ENCODE measurements around the gene BARD1.

The BARD1 gene

GRCh38 chr2:214808981-214809750 is at the start of gene BARD1:
Gene BARD1, minus strand, starts transcription at chr2:214809683. Its CDS starts 114 bp downstream, at chr2:214809569.
- Mint-ChIP-seq H3K9me3 (no peaks in the 10 kb centered on the region), H3K27me3 (peaks cover 5% of the 10 kb centered on the region), H3K4me1 (peaks cover 32% of the 10 kb centered on the region), H3K36me3 (ENCODE audit: insufficient read depth) (peaks cover 9% of the 10 kb centered on the region), H3K4me3 (peak within 1 kb of the TSS; percentile 95), H3K27ac (ENCODE audit: low read depth) (peak within 1 kb of the TSS; percentile 94)
- ATAC-seq (replicated peaks; ENCODE audit: extremely low read depth, poor library complexity, severe bottlenecking) (peak; percentile 44), DNase-seq (ENCODE audit: low spot score in 2 of 2) (peak; percentile 33 to 48)

GRCh38 chr2:214856137-214856536 is 46.7 kb upstream of the BARD1 start:
- DNase-seq (ENCODE audit: low spot score in 2 of 2), result no peak
- Mint-ChIP-seq H3K27me3 (no peaks in the 10 kb centered on the region), H3K9me3 (no peaks in the 10 kb centered on the region), H3K36me3 (ENCODE audit: insufficient read depth) (peaks cover 2% of the 10 kb centered on the region), H3K4me1 (no peaks in the 10 kb centered on the region), H3K4me3 (no peak overlapping the region), H3K27ac (ENCODE audit: low read depth) (no peak overlapping the region)
- ATAC-seq (replicated peaks; ENCODE audit: extremely low read depth, poor library complexity, severe bottlenecking), result no peak

GRCh38 chr2:214853906-214854305 is 44.4 kb upstream of the BARD1 start:
- no peaks in the 10 kb centered on the region for H3K9me3 Mint-ChIP-seq
- H3K27me3 Mint-ChIP-seq, result no peaks in the 10 kb centered on the region
- H3K36me3 Mint-ChIP-seq (ENCODE audit: insufficient read depth), result peaks cover 2% of the 10 kb centered on the region
- DNase-seq (ENCODE audit: low spot score in 2 of 2) (no peak), ATAC-seq (replicated peaks; ENCODE audit: extremely low read depth, poor library complexity, severe bottlenecking) (no peak)
- H3K4me1 Mint-ChIP-seq, result no peaks in the 10 kb centered on the region
- H3K4me3 Mint-ChIP-seq, result no peak overlapping the region
- H3K27ac Mint-ChIP-seq (ENCODE audit: low read depth), result no peak overlapping the region

- DNase-seq (ENCODE audit: low spot score in 2 of 2), result no peak
- Mint-ChIP-seq H3K36me3 (ENCODE audit: insufficient read depth) (no peaks in the 10 kb centered on the region), H3K27me3 (no peaks in the 10 kb centered on the region), H3K27ac (ENCODE audit: low read depth) (no peak overlapping the region), H3K9me3 (no peaks in the 10 kb centered on the region), H3K4me1 (no peaks in the 10 kb centered on the region), H3K4me3 (no peak overlapping the region)
- no peak for ATAC-seq (replicated peaks; ENCODE audit: extremely low read depth, poor library complexity, severe bottlenecking)
These were observed 34.3 kb upstream of the BARD1 start for GRCh38 chr2:214843823-214844222.

GRCh38 chr2:214839464-214839863 is 30.0 kb upstream of the BARD1 start:
- no peak overlapping the region for H3K4me3 Mint-ChIP-seq
- H3K4me1 Mint-ChIP-seq, result no peaks in the 10 kb centered on the region
- DNase-seq (ENCODE audit: low spot score in 2 of 2) (no peak), ATAC-seq (replicated peaks; ENCODE audit: extremely low read depth, poor library complexity, severe bottlenecking) (no peak)
- no peaks in the 10 kb centered on the region for H3K27me3 Mint-ChIP-seq
- H3K36me3 Mint-ChIP-seq (ENCODE audit: insufficient read depth), result no peaks in the 10 kb centered on the region
- H3K9me3 Mint-ChIP-seq, result no peaks in the 10 kb centered on the region
- no peak overlapping the region for H3K27ac Mint-ChIP-seq (ENCODE audit: low read depth)

GRCh38 chr2:214837466-214837865 is 28.0 kb upstream of the BARD1 start:
- no peaks in the 10 kb centered on the region for H3K27me3 Mint-ChIP-seq

GRCh38 chr2:214836568-214836967 is 27.1 kb upstream of the BARD1 start:
- H3K27ac Mint-ChIP-seq (ENCODE audit: low read depth), result no peak overlapping the region
- no peaks in the 10 kb centered on the region for H3K9me3 Mint-ChIP-seq
- no peaks in the 10 kb centered on the region for H3K27me3 Mint-ChIP-seq
- no peak for DNase-seq (ENCODE audit: low spot score in 2 of 2)
- no peak overlapping the region for H3K4me3 Mint-ChIP-seq
- no peak for ATAC-seq (replicated peaks; ENCODE audit: extremely low read depth, poor library complexity, severe bottlenecking)
- no peaks in the 10 kb centered on the region for H3K36me3 Mint-ChIP-seq (ENCODE audit: insufficient read depth)
- no peaks in the 10 kb centered on the region for H3K4me1 Mint-ChIP-seq

More at GRCh38 chr2:214837466-214837865, 28.0 kb upstream of the BARD1 start:
- H3K4me1 Mint-ChIP-seq, result no peaks in the 10 kb centered on the region
- no peaks in the 10 kb centered on the region for H3K9me3 Mint-ChIP-seq
- H3K4me3 Mint-ChIP-seq, result no peak overlapping the region
- DNase-seq (ENCODE audit: low spot score in 2 of 2), result no peak
- no peak for ATAC-seq (replicated peaks; ENCODE audit: extremely low read depth, poor library complexity, severe bottlenecking)
- no peak overlapping the region for H3K27ac Mint-ChIP-seq (ENCODE audit: low read depth)
- no peaks in the 10 kb centered on the region for H3K36me3 Mint-ChIP-seq (ENCODE audit: insufficient read depth)

- H3K9me3 Mint-ChIP-seq, result no peaks in the 10 kb centered on the region
- no peak for DNase-seq (ENCODE audit: low spot score in 2 of 2)
- H3K27me3 Mint-ChIP-seq, result no peaks in the 10 kb centered on the region
- ATAC-seq (replicated peaks; ENCODE audit: extremely low read depth, poor library complexity, severe bottlenecking), result no peak
- H3K4me3 Mint-ChIP-seq, result no peak overlapping the region
- H3K36me3 Mint-ChIP-seq (ENCODE audit: insufficient read depth), result no peaks in the 10 kb centered on the region
- H3K4me1 Mint-ChIP-seq, result no peaks in the 10 kb centered on the region
- H3K27ac Mint-ChIP-seq (ENCODE audit: low read depth), result no peak overlapping the region
These were observed 21.4 kb upstream of the BARD1 start for GRCh38 chr2:214830794-214831346.

- peaks cover under 1% of the 10 kb centered on the region for H3K4me1 Mint-ChIP-seq
- no peak overlapping the region for H3K27ac Mint-ChIP-seq (ENCODE audit: low read depth)
- H3K9me3 Mint-ChIP-seq, result no peaks in the 10 kb centered on the region
- no peak for ATAC-seq (replicated peaks; ENCODE audit: extremely low read depth, poor library complexity, severe bottlenecking)
- no peak overlapping the region for H3K4me3 Mint-ChIP-seq
- H3K36me3 Mint-ChIP-seq (ENCODE audit: insufficient read depth), result no peaks in the 10 kb centered on the region
- no peak for DNase-seq (ENCODE audit: low spot score in 2 of 2)
- H3K27me3 Mint-ChIP-seq, result peaks cover 10% of the 10 kb centered on the region
These were observed 6.6 kb upstream of the BARD1 start for GRCh38 chr2:214816008-214816533.

GRCh38 chr2:214810671-214811070 is 1.2 kb upstream of the BARD1 start:
- Mint-ChIP-seq H3K27ac (ENCODE audit: low read depth) (peak overlapping the region; percentile 81), H3K4me3 (peak overlapping the region; percentile 95), H3K4me1 (peaks cover 26% of the 10 kb centered on the region), H3K36me3 (ENCODE audit: insufficient read depth) (peaks cover 9% of the 10 kb centered on the region), H3K9me3 (no peaks in the 10 kb centered on the region), H3K27me3 (peaks cover 9% of the 10 kb centered on the region)
- no peak for DNase-seq (ENCODE audit: low spot score in 2 of 2)
- ATAC-seq (replicated peaks; ENCODE audit: extremely low read depth, poor library complexity, severe bottlenecking), result no peak

GRCh38 chr2:214809751-214810564 is 475 bp upstream of the BARD1 start:
- peak; percentile 69 for ATAC-seq (replicated peaks; ENCODE audit: extremely low read depth, poor library complexity, severe bottlenecking)

GRCh38 chr2:214807653-214808052 is 1.8 kb downstream of the BARD1 start:
- Mint-ChIP-seq H3K4me3 (peak overlapping the region; percentile 95), H3K9me3 (no peaks in the 10 kb centered on the region), H3K4me1 (peaks cover 32% of the 10 kb centered on the region), H3K27me3 (no peaks in the 10 kb centered on the region), H3K36me3 (ENCODE audit: insufficient read depth) (peaks cover 9% of the 10 kb centered on the region), H3K27ac (ENCODE audit: low read depth) (peak overlapping the region; percentile 94)
- DNase-seq (ENCODE audit: low spot score in 2 of 2) (no peak), ATAC-seq (replicated peaks; ENCODE audit: extremely low read depth, poor library complexity, severe bottlenecking) (no peak)

More at GRCh38 chr2:214809751-214810564, 475 bp upstream of the BARD1 start:
- peaks cover 9% of the 10 kb centered on the region for H3K27me3 Mint-ChIP-seq
- peak overlapping the region; percentile 81 for H3K27ac Mint-ChIP-seq (ENCODE audit: low read depth)
- peaks cover 9% of the 10 kb centered on the region for H3K36me3 Mint-ChIP-seq (ENCODE audit: insufficient read depth)
- DNase-seq (ENCODE audit: low spot score in 2 of 2), result peak; percentile 89 to 94
- peaks cover 32% of the 10 kb centered on the region for H3K4me1 Mint-ChIP-seq
- no peaks in the 10 kb centered on the region for H3K9me3 Mint-ChIP-seq
- peak overlapping the region; percentile 95 for H3K4me3 Mint-ChIP-seq
